HEK293 (cell line): ENCODE results near the gene HBEGF.

ENCODE experiments used
- CTCF ChIA-PET: fragments of 350-600 bp; formaldehyde crosslinking; extraction: SDS; loops from one replicate; lab custom pipeline; 2021; ENCODE audit warnings: antibody characterized with exemption; lab: Yijun Ruan, JAX
- POLR2A ChIA-PET: fragments of 300-600 bp; formaldehyde crosslinking; extraction: SDS; loops from one replicate; lab custom pipeline; 2020; ENCODE audit warnings: antibody characterized with exemption, inconsistent platforms; lab: Yijun Ruan, JAX
- H3K27ac ChIP-seq: fragments of 200-500 bp; sonication (Bioruptor generic); 2 replicates; pipeline ENCODE4 v1.5.1; 2014; ENCODE audit warnings: low read depth, low read length, control low read depth, inconsistent platforms; ENCODE audit errors: extremely low read depth
- H3K36me3 ChIP-seq, 2 experiments: fragments of 200-500 bp in 1 of 2; sonication (Bioruptor generic) in 1 of 2; 1 replicate in 1 of 2; 2 replicates in 1 of 2; pipeline ENCODE4 v1.5.1; 2014 to 2017; ENCODE audit warnings: inconsistent platforms in 2 of 2, low read length in 2 of 2; ENCODE audit not compliant: control insufficient read depth in 2 of 2, insufficient read depth in 1 of 2
- H3K4me1 ChIP-seq: fragments of 200-500 bp; sonication (Bioruptor generic); 2 replicates; pipeline ENCODE4 v1.5.1; 2014; ENCODE audit warnings: mild to moderate bottlenecking, low read length, inconsistent platforms; ENCODE audit not compliant: control insufficient read depth, insufficient read depth
- H3K4me3 ChIP-seq: 2 replicates; pipeline ENCODE4 v1.5.1; 2011; ENCODE audit warnings: low read depth, mild to moderate bottlenecking, control low read depth, low read length, moderate library complexity
- H3K9me3 ChIP-seq: fragments of 200-500 bp; sonication (Bioruptor generic); 2 replicates; pipeline ENCODE4 v1.5.1; 2014; ENCODE audit warnings: low read depth, low read length, inconsistent platforms; ENCODE audit not compliant: control insufficient read depth, insufficient read depth
- ATF2 ChIP-seq: fragments of 450-650 bp; formaldehyde crosslinking; IDR thresholded peaks from 2 replicates; pipeline ENCODE4 v1.5.1; 2016; ENCODE audit warnings: missing biosample characterization, missing genetic modification characterization, low read depth
- CTCF ChIP-seq: fragments of 450-650 bp; formaldehyde crosslinking; IDR thresholded peaks from 2 replicates; pipeline ENCODE4 v1.5.1; 2016; ENCODE audit warnings: missing biosample characterization, missing genetic modification characterization
- HIC1 ChIP-seq: fragments of 450-650 bp; formaldehyde crosslinking; IDR thresholded peaks from 2 replicates; pipeline ENCODE4 v1.5.1; 2016; ENCODE audit warnings: missing biosample characterization, missing genetic modification characterization
- KLF7 ChIP-seq: fragments of 450-650 bp; formaldehyde crosslinking; IDR thresholded peaks from 2 replicates; pipeline ENCODE4 v1.5.1; 2016; ENCODE audit warnings: missing biosample characterization, missing genetic modification characterization, borderline replicate concordance
- MZF1 ChIP-seq: fragments of 450-650 bp; formaldehyde crosslinking; IDR thresholded peaks from 2 replicates; pipeline ENCODE4 v1.5.1; 2017; ENCODE audit warnings: missing biosample characterization, missing genetic modification characterization, borderline replicate concordance
- OVOL3 ChIP-seq: fragments of 450-650 bp; formaldehyde crosslinking; IDR thresholded peaks from 2 replicates; pipeline ENCODE4 v1.5.1; 2016; ENCODE audit warnings: missing biosample characterization, missing genetic modification characterization
- SP2 ChIP-seq: fragments of 450-650 bp; formaldehyde crosslinking; IDR thresholded peaks from 2 replicates; pipeline ENCODE4 v1.5.1; 2016; ENCODE audit warnings: missing biosample characterization, missing genetic modification characterization
- ZFHX2 ChIP-seq: fragments of 450-650 bp; formaldehyde crosslinking; conservative IDR thresholded peaks from 2 replicates; pipeline ENCODE4 v1.5.1; 2016; ENCODE audit warnings: missing biosample characterization, missing genetic modification characterization
- ZFP37 ChIP-seq: fragments of 450-650 bp; formaldehyde crosslinking; IDR thresholded peaks from 2 replicates; pipeline ENCODE4 v1.5.1; 2016; ENCODE audit warnings: missing biosample characterization, missing genetic modification characterization
- ZNF341 ChIP-seq: fragments of 450-650 bp; formaldehyde crosslinking; IDR thresholded peaks from 2 replicates; pipeline ENCODE4; 2016; ENCODE audit warnings: low read depth, missing biosample characterization, missing genetic modification characterization
- ZNF354C ChIP-seq: fragments of 450-650 bp; formaldehyde crosslinking; IDR thresholded peaks from 2 replicates; pipeline ENCODE4 v1.5.1; 2016; ENCODE audit warnings: missing biosample characterization, missing genetic modification characterization, low read depth, borderline replicate concordance
- ZNF37A ChIP-seq: fragments of 450-650 bp; IDR thresholded peaks from 2 replicates; pipeline ENCODE4 v1.5.1; 2018; ENCODE audit warnings: missing biosample characterization, missing genetic modification characterization
- ZNF426 ChIP-seq: fragments of 450-650 bp; formaldehyde crosslinking; IDR thresholded peaks from 2 replicates; pipeline ENCODE4 v1.5.1; 2017; ENCODE audit warnings: missing biosample characterization, missing genetic modification characterization, mild to moderate bottlenecking, inconsistent platforms, moderate library complexity
- ZNF76 ChIP-seq: fragments of 450-650 bp; formaldehyde crosslinking; IDR thresholded peaks from 2 replicates; pipeline ENCODE4; 2016; ENCODE audit warnings: low read depth, missing biosample characterization, missing genetic modification characterization, borderline replicate concordance

HBEGF gene

GRCh38 chr5:140342287-140342686 lies 4.1 kb downstream of the HBEGF start:
- POLR2A ChIA-PET, result no interaction called here
- TF ChIP-seq HIC1 (tag by site-specific recombination) (no peak), ZFP37 (tag by site-specific recombination) (no peak), ZNF37A (no peak), ZNF76 (tag by site-specific recombination) (no peak), KLF7 (tag by site-specific recombination) (no peak), ZNF341 (tag by site-specific recombination) (no peak), SP2 (no peak), OVOL3 (tag by site-specific recombination) (no peak), ZNF354C (no peak)
- Histone ChIP-seq H3K4me3 (no peak overlapping the region), H3K9me3 (no peaks in the 10 kb centered on the region), H3K36me3 (peaks cover 0 to 22% of the 10 kb centered on the region in 2 experiments; a peak in 1 of 3 replicates), H3K4me1 (no peaks in the 10 kb centered on the region), H3K27ac (no peak overlapping the region)
- CTCF ChIA-PET, result interaction anchor here (0.6 to 17.1 kb wide), 2 partner anchors 100 to 215 kb away, joined by 3 to 660 read pairs; partner anchors contain the start of gene SRA1

- ChIA-PET POLR2A (no interaction called here), CTCF (interaction anchor here (17.1 kb wide), 1 partner anchor 99 kb away, joined by 660 read pairs; no protein-coding TSS in a partner anchor)
- no peak overlapping the region for H3K4me3 ChIP-seq
- H3K36me3 ChIP-seq, result peaks cover 0 to 25% of the 10 kb centered on the region in 2 experiments; a peak in 1 of 3 replicates
- no peaks in the 10 kb centered on the region for H3K9me3 ChIP-seq
- no peaks in the 10 kb centered on the region for H3K4me1 ChIP-seq
- no peak overlapping the region for H3K27ac ChIP-seq
- TF ChIP-seq MZF1 (tag by site-specific recombination) (no peak), ZNF426 (tag by site-specific recombination) (no peak), ZFHX2 (tag by site-specific recombination) (peak; percentile 62)
Measured at GRCh38 chr5:140341591-140341990, 4.8 kb downstream of the HBEGF start.

- TF ChIP-seq CTCF (tag by site-specific recombination) (no peak), ATF2 (0 out of 2 replicates have a peak, but pooled peaks have one; percentile 24)
- POLR2A ChIA-PET, result interaction anchor here (1.3 kb wide), 1 partner anchor 12 kb away, joined by 3 read pairs; no protein-coding TSS in a partner anchor
- no peak overlapping the region for H3K4me3 ChIP-seq
- no peaks in the 10 kb centered on the region for H3K4me1 ChIP-seq
- H3K9me3 ChIP-seq, result no peaks in the 10 kb centered on the region
- CTCF ChIA-PET, result interaction anchor here (0.7 to 17.1 kb wide), 3 partner anchors 8 to 98 kb away, joined by 3 to 660 read pairs (median 12); no protein-coding TSS in a partner anchor
- H3K36me3 ChIP-seq, result peaks cover 0 to 30% of the 10 kb centered on the region in 2 experiments; a peak in 1 of 3 replicates
- no peak overlapping the region for H3K27ac ChIP-seq
Measured at GRCh38 chr5:140340605-140341121, 5.7 kb downstream of the HBEGF start.
